HL-60 (cell line): ENCODE data around the gene USP13.

ENCODE experiments used
- DNase-seq, 2 experiments: peaks; one replicate each; pipeline ENCODE4 v3.0.0-alpha.2; 2010 to 2020; ENCODE audit warnings: low read depth in 1 of 2, low spot score in 1 of 2
- H3K27ac ChIP-seq: fragments of 250-450 bp; sonication (Bioruptor Pico); replicated peaks from 2 replicates; pipeline ENCODE4 v1.5.1; 2020; ENCODE audit warnings: mild to moderate bottlenecking, moderate library complexity
- H3K27me3 ChIP-seq: fragments of 250-450 bp; sonication (Bioruptor Pico); 2 replicates; pipeline ENCODE4 v1.5.1; 2021; ENCODE audit warnings: mild to moderate bottlenecking, moderate library complexity; ENCODE audit not compliant: insufficient read depth, poor library complexity, severe bottlenecking
- H3K4me3 ChIP-seq: replicated peaks from 2 replicates; pipeline ENCODE4 v1.5.1; 2011; ENCODE audit warnings: mild to moderate bottlenecking, control low read depth, low read length; ENCODE audit not compliant: insufficient read depth
- CTCF ChIP-seq: IDR thresholded peaks from one replicate; pipeline ENCODE4 v1.5.1; 2011; ENCODE audit warnings: low read length, control low read depth, inconsistent platforms; ENCODE audit not compliant: insufficient read depth
- GABPA ChIP-seq: IDR thresholded peaks from 2 replicates; pipeline ENCODE4 v1.6.1; 2012; ENCODE audit warnings: low read depth
- POLR2AphosphoS5 ChIP-seq: IDR thresholded peaks from 2 replicates; pipeline ENCODE4 v1.6.1; 2012; ENCODE audit warnings: low read depth
- REST ChIP-seq: IDR thresholded peaks from 2 replicates; pipeline ENCODE4 v1.6.1; 2012; ENCODE audit warnings: low read depth; ENCODE audit not compliant: insufficient replicate concordance
- SPI1 ChIP-seq: IDR thresholded peaks from 2 replicates; pipeline ENCODE4 v1.6.1; 2012; ENCODE audit warnings: low read depth, mild to moderate bottlenecking, borderline replicate concordance

USP13 gene

GRCh38 chr3:179826247-179826637 lies 173.4 kb downstream of the USP13 start:
- no peak for DNase-seq
- Histone ChIP-seq H3K27me3 (no peaks in the 10 kb centered on the region), H3K27ac (no peak overlapping the region), H3K4me3 (no peak overlapping the region)
- TF ChIP-seq CTCF (no peak), GABPA (no peak), POLR2AphosphoS5 (no peak), REST (no peak), SPI1 (no peak)

- no peak overlapping the region for H3K4me3 ChIP-seq
- H3K27me3 ChIP-seq, result no peaks in the 10 kb centered on the region
- H3K27ac ChIP-seq, result no peak overlapping the region
- TF ChIP-seq POLR2AphosphoS5, result no peak
- TF ChIP-seq GABPA, result no peak
- no peak for TF ChIP-seq REST
- no peak for TF ChIP-seq SPI1
- TF ChIP-seq CTCF, result no peak
- no peak for DNase-seq
Observed at GRCh38 chr3:179828738-179829137, 175.9 kb downstream of the USP13 start.

GRCh38 chr3:179829401-179829800 lies 176.6 kb downstream of the USP13 start:
- H3K27ac ChIP-seq, result no peak overlapping the region
- no peak for DNase-seq
- no peak overlapping the region for H3K4me3 ChIP-seq
- TF ChIP-seq POLR2AphosphoS5 (no peak), REST (no peak), SPI1 (no peak), GABPA (no peak), CTCF (no peak)
- no peaks in the 10 kb centered on the region for H3K27me3 ChIP-seq
